ENCODE data around the gene RNF212.

- no peak for TF ChIP-seq CTCF (IDR thresholded peaks at IDR 0.05; ENCODE audit: poor library complexity)
- TF ChIP-seq EZH2 (IDR thresholded peaks at IDR 0.05; ENCODE audit: borderline replicate concordance) = no peak
- no peak for TF ChIP-seq EZH2phosphoT487 (IDR thresholded peaks at IDR 0.05; ENCODE audit: low read depth, severe bottlenecking, unreplicated experiment)
These were observed 82.8 kb downstream of the RNF212 start for GRCh38 chr4:1030559-1030958.
